ENCODE measurements around the gene CEP295NL. TPM values are rescaled to one million over a fixed set of nuclear protein-coding genes. Genes with fewer than 3 reads are reported as not detected.

The CEP295NL gene
- total RNA-seq, 4 donors from 2014 or later: 1.8 to 14.5 (median 3.8) TPM; not detected in 1

DNA sequence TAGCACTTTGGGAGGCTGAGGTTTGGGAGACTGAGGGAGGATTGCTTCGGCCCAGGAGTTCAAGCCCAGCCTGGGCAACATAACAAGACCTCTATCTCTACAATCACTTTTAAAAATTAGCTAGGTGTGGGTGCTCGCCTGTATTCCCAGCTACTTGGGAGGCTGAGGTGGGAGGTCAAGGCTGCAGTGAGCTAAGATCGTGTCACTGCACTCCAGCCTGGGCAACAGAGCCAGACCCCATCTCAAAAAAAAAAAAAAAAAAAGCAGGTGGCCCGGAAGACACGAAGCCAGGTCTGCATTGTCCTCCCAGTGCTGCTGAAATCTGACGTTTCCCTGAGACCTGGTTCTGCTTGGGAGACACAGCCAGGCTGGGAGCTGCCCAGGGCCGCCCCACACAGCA, 41.0 kb upstream of the CEP295NL start:
- H3K27ac ChIP-seq: no peak overlapping the region
- no peak for DNase-seq
- H3K4me3 ChIP-seq: no peak overlapping the region
- intact Hi-C loops (cut with DNase I; ENCODE audit: low total_unique reads): no loop called here
- no peaks in the 10 kb centered on the region for H3K4me1 ChIP-seq
- H3K9me3 ChIP-seq: no peaks in the 10 kb centered on the region
- H3K27me3 ChIP-seq: no peaks in the 10 kb centered on the region
- H3K36me3 ChIP-seq: no peaks in the 10 kb centered on the region
- TF ChIP-seq POLR2A (IDR thresholded peaks at IDR 0.05): no peak
- TF ChIP-seq, protein P1, sequence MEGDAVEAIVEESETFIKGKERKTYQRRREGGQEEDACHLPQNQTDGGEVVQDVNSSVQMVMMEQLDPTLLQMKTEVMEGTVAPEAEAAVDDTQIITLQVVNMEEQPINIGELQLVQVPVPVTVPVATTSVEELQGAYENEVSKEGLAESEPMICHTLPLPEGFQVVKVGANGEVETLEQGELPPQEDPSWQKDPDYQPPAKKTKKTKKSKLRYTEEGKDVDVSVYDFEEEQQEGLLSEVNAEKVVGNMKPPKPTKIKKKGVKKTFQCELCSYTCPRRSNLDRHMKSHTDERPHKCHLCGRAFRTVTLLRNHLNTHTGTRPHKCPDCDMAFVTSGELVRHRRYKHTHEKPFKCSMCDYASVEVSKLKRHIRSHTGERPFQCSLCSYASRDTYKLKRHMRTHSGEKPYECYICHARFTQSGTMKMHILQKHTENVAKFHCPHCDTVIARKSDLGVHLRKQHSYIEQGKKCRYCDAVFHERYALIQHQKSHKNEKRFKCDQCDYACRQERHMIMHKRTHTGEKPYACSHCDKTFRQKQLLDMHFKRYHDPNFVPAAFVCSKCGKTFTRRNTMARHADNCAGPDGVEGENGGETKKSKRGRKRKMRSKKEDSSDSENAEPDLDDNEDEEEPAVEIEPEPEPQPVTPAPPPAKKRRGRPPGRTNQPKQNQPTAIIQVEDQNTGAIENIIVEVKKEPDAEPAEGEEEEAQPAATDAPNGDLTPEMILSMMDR (IDR thresholded peaks at IDR 0.05): no peak

DNA sequence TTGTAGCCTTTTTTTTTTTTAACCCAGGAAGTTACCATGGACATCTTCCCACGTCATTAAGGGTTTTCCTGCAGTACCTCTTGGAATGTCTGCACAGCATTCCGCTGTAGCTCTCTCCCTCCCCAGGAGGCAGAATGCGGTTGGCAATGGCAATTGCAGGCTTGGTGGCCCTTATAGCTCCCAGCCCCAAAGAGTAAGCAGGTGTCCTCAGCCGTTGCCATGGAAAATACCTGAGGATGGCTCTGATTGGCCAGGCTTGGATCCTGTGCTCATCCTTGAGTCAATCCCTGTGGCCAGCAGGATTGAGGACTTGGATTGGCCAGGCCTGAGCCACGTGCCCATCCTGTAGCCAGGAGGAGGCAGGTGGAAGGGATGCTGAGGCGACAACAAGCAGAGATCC, 37.7 kb upstream of the CEP295NL start:
- H3K27me3 ChIP-seq: no peaks in the 10 kb centered on the region
- H3K4me1 ChIP-seq: no peaks in the 10 kb centered on the region
- no peaks in the 10 kb centered on the region for H3K36me3 ChIP-seq
- no peaks in the 10 kb centered on the region for H3K9me3 ChIP-seq
- intact Hi-C loops (cut with DNase I; ENCODE audit: low total_unique reads): no loop called here
- no peak for TF ChIP-seq POLR2A (IDR thresholded peaks at IDR 0.05)
- TF ChIP-seq, protein P1 (IDR thresholded peaks at IDR 0.05): no peak
- H3K4me3 ChIP-seq: no peak overlapping the region
- H3K27ac ChIP-seq: peak overlapping the region in 1 of 2 donors; percentile 66
- no peak for DNase-seq

DNA sequence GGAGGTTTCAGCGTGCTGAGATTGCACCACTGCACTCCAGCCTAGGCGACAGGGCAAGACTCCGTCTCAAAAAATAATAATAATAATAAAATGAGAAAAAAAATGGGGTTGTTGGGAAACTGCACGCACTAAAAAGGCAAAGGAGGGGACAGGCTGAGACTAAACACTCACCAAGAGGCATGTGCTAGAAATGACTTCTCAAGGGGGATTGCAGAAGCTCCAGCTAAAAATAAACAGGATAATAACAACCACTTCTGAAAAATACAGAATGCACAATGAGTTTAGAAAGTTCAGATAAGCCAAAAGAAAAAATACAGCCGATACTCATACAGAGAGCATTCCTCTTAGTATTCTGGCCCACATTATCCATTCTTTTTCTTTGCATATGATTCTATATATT, 37.3 kb upstream of the CEP295NL start:
- Histone ChIP-seq H3K4me1 (peaks cover under 1 to 1% of the 10 kb centered on the region in 2 donors), H3K27ac (peak overlapping the region in 1 of 2 donors; percentile 66), H3K9me3 (no peaks in the 10 kb centered on the region), H3K4me3 (no peak overlapping the region), H3K27me3 (no peaks in the 10 kb centered on the region), H3K36me3 (no peaks in the 10 kb centered on the region)
- TF ChIP-seq, protein P1 (IDR thresholded peaks at IDR 0.05): no peak
- TF ChIP-seq POLR2A (IDR thresholded peaks at IDR 0.05): no peak
- intact Hi-C loops (cut with DNase I; ENCODE audit: low total_unique reads): no loop called here
- DNase-seq: no peak

DNA sequence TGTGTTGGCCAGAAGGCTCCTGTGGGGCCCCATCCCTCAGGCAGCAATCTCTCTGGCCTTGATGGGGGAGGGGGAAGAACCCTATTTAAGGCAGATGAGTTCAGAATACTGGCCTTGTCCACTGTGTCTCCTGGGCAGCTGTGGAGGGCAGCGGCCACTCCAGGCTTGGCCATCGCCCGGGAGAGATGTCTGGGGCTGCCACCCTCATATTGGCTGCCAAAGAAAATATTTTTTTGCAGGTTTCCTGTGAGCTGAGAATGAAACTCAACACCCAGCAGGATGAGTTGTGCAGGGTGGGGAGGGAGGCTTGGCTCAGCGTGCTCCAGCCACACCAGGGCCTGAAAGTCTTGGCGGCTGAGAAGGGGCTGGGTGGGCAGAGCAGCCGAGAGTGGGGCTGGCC, 36.6 kb upstream of the CEP295NL start:
- Histone ChIP-seq H3K4me3 (no peak overlapping the region), H3K9me3 (no peaks in the 10 kb centered on the region), H3K27me3 (no peaks in the 10 kb centered on the region), H3K36me3 (no peaks in the 10 kb centered on the region), H3K27ac (peak overlapping the region in 1 of 2 donors; percentile 66), H3K4me1 (peaks cover 7% of the 10 kb centered on the region in 2 donors)
- no peak for TF ChIP-seq POLR2A (IDR thresholded peaks at IDR 0.05)
- TF ChIP-seq, protein P1 (IDR thresholded peaks at IDR 0.05): no peak
- intact Hi-C loops (cut with DNase I; ENCODE audit: low total_unique reads): no loop called here
- no peak for DNase-seq

DNA sequence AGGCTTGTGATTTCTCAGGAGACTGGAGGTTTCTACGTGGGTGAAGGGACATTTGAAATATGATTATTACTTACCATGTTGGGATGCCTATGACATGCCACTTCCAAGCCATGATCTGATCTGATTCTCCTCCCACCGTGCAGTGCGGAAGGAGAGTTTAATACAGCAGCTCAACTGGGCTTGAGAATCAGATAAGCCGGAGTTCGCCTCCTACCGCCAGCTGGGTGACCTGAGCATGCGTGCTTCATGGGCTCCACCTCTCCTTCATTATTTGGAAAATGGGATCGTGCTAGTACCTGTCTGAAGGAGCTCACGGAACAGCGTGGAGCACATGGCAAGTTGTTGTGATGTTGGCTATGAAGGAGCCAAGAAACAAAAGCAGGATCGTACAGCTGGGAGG, 34.6 kb upstream of the CEP295NL start:
- TF ChIP-seq, protein P1 (IDR thresholded peaks at IDR 0.05): no peak
- TF ChIP-seq POLR2A (IDR thresholded peaks at IDR 0.05): no peak
- intact Hi-C loops (cut with DNase I; ENCODE audit: low total_unique reads): no loop called here
- H3K4me3 ChIP-seq: no peak overlapping the region
- no peak overlapping the region for H3K27ac ChIP-seq
- H3K27me3 ChIP-seq: no peaks in the 10 kb centered on the region
- no peaks in the 10 kb centered on the region for H3K9me3 ChIP-seq
- H3K4me1 ChIP-seq: peaks cover 17 to 19% of the 10 kb centered on the region in 2 donors
- DNase-seq: no peak
- H3K36me3 ChIP-seq: no peaks in the 10 kb centered on the region

Measured in uterus (tissue), 4 donors.